ENCODE results near the gene GNB1L. TPM values are rescaled to one million over a fixed set of nuclear protein-coding genes. Genes with fewer than 3 reads are reported as not detected.

GNB1L gene
- total RNA-seq, 1 experiment from 2014 or later: 10.3 TPM

- Histone ChIP-seq H3K27me3 (ENCODE audit: insufficient read depth, low read depth) (no peaks in the 10 kb centered on the region), H3F3A (ENCODE audit: insufficient read depth, low read depth) (no peaks in the 10 kb centered on the region; the same call in 1 of the 2 replicates), H3K4me3 (no peak overlapping the region), H2AFZ (no peak overlapping the region), H3K79me2 (ENCODE audit: low read depth) (no peaks in the 10 kb centered on the region), H3K27ac (no peak overlapping the region), H3K36me3 (ENCODE audit: low read depth) (no peaks in the 10 kb centered on the region), H3K4me1 (replicated peaks; ENCODE audit: insufficient read depth) (peaks cover 10% of the 10 kb centered on the region), H3K9me3 (ENCODE audit: insufficient read depth, low read depth) (no peaks in the 10 kb centered on the region), H4K20me1 (ENCODE audit: insufficient read depth) (no peaks in the 10 kb centered on the region), H3K9me2 (ENCODE audit: insufficient read depth) (no peaks in the 10 kb centered on the region), H3K4me2 (no peak overlapping the region)
- no TSS peak for BruUV-seq (replicated peaks)
- ChIA-PET POLR2A (ENCODE audit: unreplicated experiment) (no interaction called here), CTCF (no interaction called here)
- TF ChIP-seq, protein P1, sequence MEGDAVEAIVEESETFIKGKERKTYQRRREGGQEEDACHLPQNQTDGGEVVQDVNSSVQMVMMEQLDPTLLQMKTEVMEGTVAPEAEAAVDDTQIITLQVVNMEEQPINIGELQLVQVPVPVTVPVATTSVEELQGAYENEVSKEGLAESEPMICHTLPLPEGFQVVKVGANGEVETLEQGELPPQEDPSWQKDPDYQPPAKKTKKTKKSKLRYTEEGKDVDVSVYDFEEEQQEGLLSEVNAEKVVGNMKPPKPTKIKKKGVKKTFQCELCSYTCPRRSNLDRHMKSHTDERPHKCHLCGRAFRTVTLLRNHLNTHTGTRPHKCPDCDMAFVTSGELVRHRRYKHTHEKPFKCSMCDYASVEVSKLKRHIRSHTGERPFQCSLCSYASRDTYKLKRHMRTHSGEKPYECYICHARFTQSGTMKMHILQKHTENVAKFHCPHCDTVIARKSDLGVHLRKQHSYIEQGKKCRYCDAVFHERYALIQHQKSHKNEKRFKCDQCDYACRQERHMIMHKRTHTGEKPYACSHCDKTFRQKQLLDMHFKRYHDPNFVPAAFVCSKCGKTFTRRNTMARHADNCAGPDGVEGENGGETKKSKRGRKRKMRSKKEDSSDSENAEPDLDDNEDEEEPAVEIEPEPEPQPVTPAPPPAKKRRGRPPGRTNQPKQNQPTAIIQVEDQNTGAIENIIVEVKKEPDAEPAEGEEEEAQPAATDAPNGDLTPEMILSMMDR (conservative IDR thresholded peaks at IDR 0.05): no peak
- TF ChIP-seq EZH2 (IDR thresholded peaks at IDR 0.05; ENCODE audit: low read depth): no peak
- intact Hi-C loops (cut with micrococcal nuclease; ENCODE audit: unreplicated experiment): no loop called here
- DNase-seq: no peak
These were observed 107.9 kb downstream of the GNB1L start for GRCh38 chr22:19746726-19747125.

DNA sequence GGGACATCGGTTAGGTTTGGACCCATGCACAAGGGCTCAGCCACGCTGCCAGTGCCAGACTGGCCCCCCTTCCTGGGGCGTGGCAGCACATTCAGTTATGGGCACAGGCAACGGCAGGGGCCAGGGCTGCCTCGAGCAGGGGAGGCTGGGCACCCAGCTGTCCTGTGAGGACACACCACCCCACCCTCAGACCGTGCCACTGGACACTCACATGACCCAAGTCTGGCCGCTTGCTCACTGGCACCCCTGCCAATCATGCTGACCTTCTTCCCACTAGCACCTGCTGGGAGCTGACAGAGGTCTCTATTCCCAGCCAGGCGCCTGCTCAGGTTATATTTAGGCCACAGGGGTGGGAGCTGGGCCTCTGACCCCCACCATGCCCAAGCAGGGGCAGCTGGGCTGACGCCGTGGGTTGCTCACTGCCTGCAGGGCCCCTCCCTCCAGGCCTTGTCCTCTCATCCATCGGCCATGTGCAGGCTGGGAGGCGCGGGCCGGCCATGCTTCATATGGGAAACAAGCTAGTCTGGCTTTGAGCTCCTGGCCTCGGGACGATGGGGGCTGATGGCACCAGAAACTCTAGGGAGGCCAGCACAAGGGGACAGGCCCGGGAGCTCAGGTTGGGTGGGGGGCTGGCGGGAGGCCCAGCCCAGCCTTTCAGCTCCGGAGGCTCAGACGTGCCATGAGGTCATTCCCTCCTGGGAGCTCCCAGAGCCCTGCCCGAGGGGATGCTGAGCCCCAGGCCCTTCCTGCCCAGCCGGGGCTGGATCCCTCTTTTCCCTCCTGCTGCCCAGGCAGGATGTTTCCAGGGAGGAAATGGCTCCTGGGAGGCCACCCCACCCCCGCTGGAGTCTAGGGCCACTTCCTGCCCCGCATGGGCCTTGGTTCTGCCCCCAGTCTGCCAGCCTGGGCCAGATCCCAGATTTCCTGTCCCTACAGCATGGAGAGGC is 109.2 kb downstream of the GNB1L start:
- ChIA-PET POLR2A (ENCODE audit: unreplicated experiment) (no interaction called here), CTCF (no interaction called here)
- H3F3A ChIP-seq (ENCODE audit: insufficient read depth, low read depth): no peaks in the 10 kb centered on the region
- BruUV-seq (replicated peaks): no TSS peak
- intact Hi-C loops (cut with micrococcal nuclease; ENCODE audit: unreplicated experiment): no loop called here
- DNase-seq: no peak
- H3K9me2 ChIP-seq (ENCODE audit: insufficient read depth): no peaks in the 10 kb centered on the region
- TF ChIP-seq, protein P1 (conservative IDR thresholded peaks at IDR 0.05): no peak
- no peak for TF ChIP-seq EZH2 (IDR thresholded peaks at IDR 0.05; ENCODE audit: low read depth)
- no peaks in the 10 kb centered on the region for H3K27me3 ChIP-seq (ENCODE audit: insufficient read depth, low read depth)
- no peaks in the 10 kb centered on the region for H3K36me3 ChIP-seq (ENCODE audit: low read depth)
- H3K9me3 ChIP-seq (ENCODE audit: insufficient read depth, low read depth): no peaks in the 10 kb centered on the region
- no peak overlapping the region for H3K27ac ChIP-seq
- no peaks in the 10 kb centered on the region for H4K20me1 ChIP-seq (ENCODE audit: insufficient read depth)
- no peak overlapping the region for H2AFZ ChIP-seq
- no peaks in the 10 kb centered on the region for H3K4me1 ChIP-seq (replicated peaks; ENCODE audit: insufficient read depth)
- no peaks in the 10 kb centered on the region for H3K79me2 ChIP-seq (ENCODE audit: low read depth)
- H3K4me2 ChIP-seq: no peak overlapping the region
- H3K4me3 ChIP-seq: no peak overlapping the region

GRCh38 chr22:19744350-19745006 is 110.2 kb downstream of the GNB1L start:
- Histone ChIP-seq H3K4me3 (no peak overlapping the region), H3K27ac (no peak overlapping the region), H3F3A (ENCODE audit: insufficient read depth, low read depth) (no peaks in the 10 kb centered on the region), H3K27me3 (ENCODE audit: insufficient read depth, low read depth) (no peaks in the 10 kb centered on the region), H3K9me3 (ENCODE audit: insufficient read depth, low read depth) (no peaks in the 10 kb centered on the region), H3K4me2 (no peak overlapping the region), H3K79me2 (ENCODE audit: low read depth) (no peaks in the 10 kb centered on the region), H2AFZ (no peak overlapping the region), H3K36me3 (ENCODE audit: low read depth) (no peaks in the 10 kb centered on the region), H3K9me2 (ENCODE audit: insufficient read depth) (no peaks in the 10 kb centered on the region), H4K20me1 (ENCODE audit: insufficient read depth) (no peaks in the 10 kb centered on the region), H3K4me1 (replicated peaks; ENCODE audit: insufficient read depth) (no peaks in the 10 kb centered on the region)
- intact Hi-C loops (cut with micrococcal nuclease; ENCODE audit: unreplicated experiment): no loop called here
- no peak for TF ChIP-seq EZH2 (IDR thresholded peaks at IDR 0.05; ENCODE audit: low read depth)
- TF ChIP-seq, protein P1 (conservative IDR thresholded peaks at IDR 0.05): no peak
- ChIA-PET POLR2A (ENCODE audit: unreplicated experiment) (no interaction called here), CTCF (no interaction called here)
- no peak for DNase-seq
- no TSS peak for BruUV-seq (replicated peaks)
